IPS DF 6.9 (cell line): Measurements from ENCODE around the gene GAGE12H.
A peak's percentile ranks its signal among the peaks of the same experiment; 100 is the strongest.
"Not testable (repeated sequence)": the region's sequence is repeated elsewhere in the genome, so short reads cannot be mapped to it uniquely, and the experiment has no call there.

Experiments
- DNase-seq: peaks from one replicate; pipeline ENCODE4 v3.0.0-alpha.2; 2013; ENCODE audit warnings: low read depth, low spot score
- H3K27ac ChIP-seq: one replicate; pipeline ENCODE4 v1.5.1; 2013; ENCODE audit warnings: low read length, control low read depth
- H3K27me3 ChIP-seq: 2 replicates; pipeline ENCODE4 v1.6.1; 2013; ENCODE audit warnings: mild to moderate bottlenecking, low read length; ENCODE audit not compliant: control insufficient read depth, insufficient read depth
- H3K36me3 ChIP-seq: 2 replicates; pipeline ENCODE4 v1.6.1; 2013; ENCODE audit warnings: low read length; ENCODE audit not compliant: control insufficient read depth, insufficient read depth
- H3K4me1 ChIP-seq: 2 replicates; pipeline ENCODE4 v1.6.1; 2013; ENCODE audit warnings: low read length; ENCODE audit not compliant: control insufficient read depth, insufficient read depth
- H3K4me3 ChIP-seq: 2 replicates; pipeline ENCODE4 v1.5.1; 2013; ENCODE audit warnings: mild to moderate bottlenecking, low read length
- H3K9me3 ChIP-seq: 2 replicates; pipeline ENCODE4 v1.6.1; 2013; ENCODE audit warnings: low read length, inconsistent platforms; ENCODE audit not compliant: control insufficient read depth, insufficient read depth
- WGBS: extraction: QIAGEN DNeasy Blood & Tissue Kit; methylation state at CpG from one replicate; pipeline ENCODE4 v1.1.7; 2013; ENCODE audit warnings: mixed read lengths, missing lambda C conversion rate; ENCODE audit not compliant: insufficient read length, insufficient coverage; 5-methylcytosine and 5-hydroxymethylcytosine counted together

Gene GAGE12H

DNA sequence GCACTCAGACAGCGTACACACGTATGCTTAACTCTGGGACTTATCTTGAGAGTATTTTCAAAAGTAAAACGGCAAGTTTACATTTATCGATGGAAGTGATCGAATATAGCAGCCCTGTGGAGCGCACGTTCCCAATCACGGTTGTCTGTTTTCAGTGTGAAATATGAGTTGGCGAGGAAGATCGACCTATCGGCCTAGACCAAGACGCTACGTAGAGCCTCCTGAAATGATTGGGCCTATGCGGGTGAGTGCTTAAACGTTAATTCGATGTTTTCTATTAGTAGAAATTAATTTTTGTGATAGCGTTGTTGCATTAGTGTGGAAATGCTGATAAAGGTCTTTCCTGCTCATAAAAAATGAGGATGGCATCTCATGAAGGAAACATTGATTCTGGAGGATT, 10.7 kb downstream of the GAGE12H start:
- DNase-seq, H3K27me3 ChIP-seq, H3K9me3 ChIP-seq, H3K4me1 ChIP-seq, H3K27ac ChIP-seq, H3K4me3 ChIP-seq, H3K36me3 ChIP-seq: not testable (repeated sequence)
- no CpG with 5 or more reads among the region's 17 CpGs for WGBS

DNA sequence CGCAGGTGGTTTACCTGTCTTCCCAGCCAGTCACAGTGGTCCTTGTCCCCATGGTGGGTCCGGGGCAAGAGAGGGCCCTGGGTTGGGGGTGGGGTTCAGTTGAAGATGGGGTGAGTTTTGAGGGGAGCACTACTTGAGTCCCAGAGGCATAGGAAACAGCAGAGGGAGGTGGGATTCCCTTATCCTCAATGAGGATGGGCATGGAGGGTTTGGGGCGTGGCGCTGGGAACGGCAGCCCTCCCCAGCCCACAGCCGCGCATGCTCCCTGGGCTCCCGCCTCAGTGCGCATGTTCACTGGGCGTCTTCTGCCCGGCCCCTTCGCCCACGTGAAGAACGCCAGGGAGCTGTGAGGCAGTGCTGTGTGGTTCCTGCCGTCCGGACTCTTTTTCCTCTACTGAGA, 19.0 kb downstream of the GAGE12H start, which contains the start of gene GAGE1:
Gene GAGE1 (plus strand): TSS at position 301 of the 400 bp plus-strand sequence. CDS start 1,155 bp downstream, outside the sequence.
- H3K27ac ChIP-seq, H3K27me3 ChIP-seq, H3K4me3 ChIP-seq, H3K36me3 ChIP-seq, DNase-seq, H3K4me1 ChIP-seq, H3K9me3 ChIP-seq: not testable (repeated sequence)
- no CpG with 5 or more reads among the region's 16 CpGs for WGBS

DNA sequence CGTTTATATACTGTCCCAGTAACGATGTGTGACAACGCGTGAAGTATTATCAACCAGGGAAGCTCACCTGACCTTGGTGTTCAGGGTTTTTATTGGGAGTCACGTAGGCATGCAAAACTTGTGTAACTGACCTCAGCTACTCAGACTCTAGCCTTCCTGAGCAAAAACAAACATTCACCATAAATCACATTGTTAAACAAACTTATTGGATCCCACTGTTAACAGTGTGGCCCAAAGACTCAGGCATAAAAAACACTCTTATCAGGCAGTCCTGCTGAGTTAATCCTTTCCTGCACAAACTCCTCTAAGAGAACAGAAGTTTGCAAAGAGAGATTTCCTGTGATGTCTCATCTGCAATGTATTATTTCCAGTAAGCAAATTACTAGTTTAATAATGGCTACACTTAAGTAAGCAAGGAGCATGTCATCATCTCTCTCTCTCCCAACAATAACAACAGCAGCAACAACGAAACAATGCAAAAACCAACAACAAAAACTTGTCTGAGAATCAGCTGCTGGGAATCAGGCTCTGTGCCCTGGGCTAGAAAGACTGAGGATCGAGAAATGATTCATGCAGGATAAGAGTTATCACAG, 31.1 kb downstream of the GAGE12H start:
- no peaks in the 10 kb centered on the region for H3K9me3 ChIP-seq
- H3K27ac ChIP-seq: no peak overlapping the region
- H3K36me3 ChIP-seq: no peaks in the 10 kb centered on the region
- H3K4me1 ChIP-seq: no peaks in the 10 kb centered on the region
- DNase-seq: no peak
- no peak overlapping the region for H3K4me3 ChIP-seq
- no peaks in the 10 kb centered on the region for H3K27me3 ChIP-seq
- WGBS: no CpG with 5 or more reads among the region's 7 CpGs

DNA sequence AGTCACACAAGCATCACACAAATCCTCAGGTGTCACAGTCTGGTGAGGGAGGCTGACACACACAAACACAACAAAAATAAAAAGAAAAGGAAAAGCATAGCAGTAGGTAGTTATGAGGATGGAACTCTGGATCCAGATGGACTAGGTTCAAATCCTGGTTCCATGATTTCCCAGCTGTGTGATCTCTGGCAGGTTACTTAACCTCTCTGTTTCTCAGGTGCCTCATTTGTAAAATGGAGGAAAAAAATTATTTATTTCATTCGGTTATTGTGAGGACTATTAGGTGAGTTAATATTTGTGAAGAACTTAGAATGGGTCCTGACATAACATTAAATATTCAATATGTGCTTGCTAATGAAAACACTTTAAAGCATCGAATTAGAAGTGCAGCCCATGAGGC, 38.8 kb downstream of the GAGE12H start:
- Histone ChIP-seq H3K27ac (no peak overlapping the region), H3K27me3 (no peaks in the 10 kb centered on the region), H3K4me1 (no peaks in the 10 kb centered on the region), H3K36me3 (no peaks in the 10 kb centered on the region), H3K4me3 (no peak overlapping the region), H3K9me3 (no peaks in the 10 kb centered on the region)
- DNase-seq: no peak
- WGBS: no CpG with 5 or more reads among the region's 2 CpGs

DNA sequence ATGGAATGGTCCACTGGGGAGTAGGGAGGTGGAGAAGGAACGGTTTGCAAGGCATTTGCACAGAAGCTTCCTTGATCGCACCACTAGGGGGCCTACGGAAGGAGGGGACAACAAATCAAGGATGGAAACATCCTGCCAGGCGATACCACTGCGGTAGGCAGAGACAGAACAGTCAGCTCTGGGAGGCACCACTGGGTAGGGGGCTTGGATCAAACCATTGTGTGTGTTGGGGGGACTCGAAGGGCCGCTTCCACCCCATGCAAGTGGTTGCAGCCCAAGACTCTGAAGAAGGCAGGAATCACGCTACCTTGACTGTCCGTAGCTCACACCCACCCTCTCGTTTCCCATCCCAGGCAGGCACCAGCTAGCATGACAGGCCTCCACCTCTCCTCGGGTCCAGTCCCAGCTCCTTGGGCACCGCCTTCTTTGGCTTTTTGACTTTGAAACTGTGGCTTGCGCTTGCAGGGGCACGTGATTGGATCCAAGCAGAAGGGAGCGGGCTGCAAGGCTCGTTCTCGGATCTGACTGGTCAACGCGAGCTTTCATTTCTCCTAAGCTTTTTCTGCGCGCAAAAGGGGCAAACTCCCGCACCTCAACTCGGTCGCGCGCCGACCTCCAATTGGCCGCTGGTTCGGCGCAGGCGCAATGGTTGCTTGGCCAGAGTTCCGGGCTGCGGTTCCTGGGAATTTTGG, 47.5 kb downstream of the GAGE12H start:
- Histone ChIP-seq H3K36me3 (no peaks in the 10 kb centered on the region), H3K27me3 (no peaks in the 10 kb centered on the region), H3K9me3 (no peaks in the 10 kb centered on the region), H3K4me1 (no peaks in the 10 kb centered on the region), H3K27ac (no peak overlapping the region), H3K4me3 (no peak overlapping the region)
- WGBS: no CpG with 5 or more reads among the region's 33 CpGs
- peak; percentile 22 for DNase-seq
